Measurements from ENCODE around the gene XRCC4. TPM values are rescaled to one million over a fixed set of nuclear protein-coding genes. Genes with fewer than 3 reads are reported as not detected.

XRCC4 gene
- total RNA-seq, 2 donors from 2014 or later = 10.6 to 17.3 TPM

DNA sequence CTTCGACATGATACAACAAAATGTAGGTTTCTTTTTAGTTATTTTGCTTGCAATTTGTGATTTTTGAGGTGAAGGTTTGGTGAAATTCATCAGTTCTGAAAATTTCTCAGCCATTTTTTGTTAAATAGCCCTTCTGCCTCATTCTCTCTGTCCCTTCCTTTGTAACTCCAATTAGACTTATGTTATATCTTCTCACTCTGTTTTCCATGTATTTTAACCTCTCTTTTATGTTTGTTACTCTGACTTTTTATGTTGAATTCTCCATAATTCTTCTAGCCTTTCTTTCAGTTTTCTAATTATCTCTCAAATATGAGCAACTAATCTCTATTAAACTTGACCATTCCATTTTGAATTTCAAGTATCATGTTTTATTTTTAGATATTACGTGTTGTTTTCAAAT, 222.0 kb downstream of the XRCC4 start:
- Histone ChIP-seq H3K27ac (ENCODE audit: low read depth, low read length) (no peak overlapping the region), H3K9me3 (ENCODE audit: control insufficient read depth, low read length) (peaks cover 20% of the 10 kb centered on the region), H3K27me3 (ENCODE audit: control insufficient read depth, insufficient read depth, low read length, poor library complexity, severe bottlenecking) (no peaks in the 10 kb centered on the region), H3K9ac (ENCODE audit: extremely low read depth, low read length, poor library complexity, severe bottlenecking) (no peak overlapping the region), H3K36me3 (ENCODE audit: control insufficient read depth, insufficient read depth, low read length) (no peaks in the 10 kb centered on the region), H3K4me1 (ENCODE audit: control insufficient read depth, insufficient read depth, low read length) (no peaks in the 10 kb centered on the region), H3K4me3 (ENCODE audit: low read length) (no peak overlapping the region)
- H3K36me3 Mint-ChIP-seq (ENCODE audit: low read depth) = peaks cover 5% of the 10 kb centered on the region
- no peaks in the 10 kb centered on the region for H3K27me3 Mint-ChIP-seq (ENCODE audit: insufficient read depth)
- 96% methylated on average over 2 of the region's 2 CpGs; no CpG with 5 or more reads in 1 of the 2 experiments for WGBS, 2 experiments (ENCODE audit: insufficient coverage in 1 of 2, insufficient read length in 1 of 2)
- peaks cover 21% of the 10 kb centered on the region for H3K9me3 Mint-ChIP-seq
- H3K4me3 Mint-ChIP-seq = no peak overlapping the region
- TF ChIP-seq, protein P1, sequence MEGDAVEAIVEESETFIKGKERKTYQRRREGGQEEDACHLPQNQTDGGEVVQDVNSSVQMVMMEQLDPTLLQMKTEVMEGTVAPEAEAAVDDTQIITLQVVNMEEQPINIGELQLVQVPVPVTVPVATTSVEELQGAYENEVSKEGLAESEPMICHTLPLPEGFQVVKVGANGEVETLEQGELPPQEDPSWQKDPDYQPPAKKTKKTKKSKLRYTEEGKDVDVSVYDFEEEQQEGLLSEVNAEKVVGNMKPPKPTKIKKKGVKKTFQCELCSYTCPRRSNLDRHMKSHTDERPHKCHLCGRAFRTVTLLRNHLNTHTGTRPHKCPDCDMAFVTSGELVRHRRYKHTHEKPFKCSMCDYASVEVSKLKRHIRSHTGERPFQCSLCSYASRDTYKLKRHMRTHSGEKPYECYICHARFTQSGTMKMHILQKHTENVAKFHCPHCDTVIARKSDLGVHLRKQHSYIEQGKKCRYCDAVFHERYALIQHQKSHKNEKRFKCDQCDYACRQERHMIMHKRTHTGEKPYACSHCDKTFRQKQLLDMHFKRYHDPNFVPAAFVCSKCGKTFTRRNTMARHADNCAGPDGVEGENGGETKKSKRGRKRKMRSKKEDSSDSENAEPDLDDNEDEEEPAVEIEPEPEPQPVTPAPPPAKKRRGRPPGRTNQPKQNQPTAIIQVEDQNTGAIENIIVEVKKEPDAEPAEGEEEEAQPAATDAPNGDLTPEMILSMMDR (conservative IDR thresholded peaks at IDR 0.05) = no peak
- H3K4me1 Mint-ChIP-seq = no peaks in the 10 kb centered on the region
- no peak overlapping the region for H3K27ac Mint-ChIP-seq
- DNase-seq = no peak

DNA sequence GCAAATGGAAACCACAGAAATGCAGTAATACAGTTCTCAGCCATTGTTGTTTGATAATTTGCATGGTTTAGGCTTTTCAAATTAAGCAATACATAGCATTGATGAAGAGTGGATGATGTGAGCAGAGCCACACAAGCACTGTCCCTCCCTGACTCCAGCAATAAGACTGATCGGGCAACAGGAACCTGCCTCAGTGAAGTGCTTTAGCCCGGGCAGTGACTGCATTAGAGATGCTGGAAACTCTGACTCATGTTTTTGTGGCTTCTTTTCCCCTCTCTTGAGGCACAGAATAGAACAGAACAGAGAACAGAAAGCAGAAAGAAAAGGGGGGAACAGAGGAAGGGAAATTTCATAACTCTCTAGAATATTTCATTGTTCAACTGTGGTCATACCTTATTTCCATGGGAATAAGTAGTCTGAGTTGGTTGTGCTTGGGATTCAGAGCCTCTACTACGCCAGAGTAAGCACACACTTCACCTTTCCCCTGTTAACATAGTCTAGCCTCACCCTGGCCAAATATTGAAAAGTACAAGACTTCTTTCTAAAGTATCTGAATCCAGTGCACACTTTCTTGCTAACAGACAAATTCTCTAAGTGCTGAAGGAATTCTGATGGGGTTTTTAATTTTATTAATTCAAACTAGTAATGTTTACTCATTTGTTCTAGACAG, 229.4 kb downstream of the XRCC4 start:
- H3K27ac Mint-ChIP-seq = no peak overlapping the region
- no peak overlapping the region for H3K4me3 Mint-ChIP-seq
- Histone ChIP-seq H3K9me3 (ENCODE audit: control insufficient read depth, low read length) (no peaks in the 10 kb centered on the region), H3K4me3 (ENCODE audit: low read length) (no peak overlapping the region), H3K27me3 (ENCODE audit: control insufficient read depth, insufficient read depth, low read length, poor library complexity, severe bottlenecking) (no peaks in the 10 kb centered on the region), H3K9ac (ENCODE audit: extremely low read depth, low read length, poor library complexity, severe bottlenecking) (no peak overlapping the region), H3K4me1 (ENCODE audit: control insufficient read depth, insufficient read depth, low read length) (no peaks in the 10 kb centered on the region), H3K27ac (ENCODE audit: low read depth, low read length) (no peak overlapping the region), H3K36me3 (ENCODE audit: control insufficient read depth, insufficient read depth, low read length) (no peaks in the 10 kb centered on the region)
- TF ChIP-seq, protein P1 (conservative IDR thresholded peaks at IDR 0.05) = no peak
- no peaks in the 10 kb centered on the region for H3K27me3 Mint-ChIP-seq (ENCODE audit: insufficient read depth)
- WGBS, 2 experiments (ENCODE audit: insufficient coverage in 1 of 2, insufficient read length in 1 of 2) = 57 to 92% methylated on average over 2 to 3 of the region's 3 CpGs
- H3K4me1 Mint-ChIP-seq = no peaks in the 10 kb centered on the region
- peaks cover 7% of the 10 kb centered on the region for H3K9me3 Mint-ChIP-seq
- no peak for DNase-seq
- no peaks in the 10 kb centered on the region for H3K36me3 Mint-ChIP-seq (ENCODE audit: low read depth)

DNA sequence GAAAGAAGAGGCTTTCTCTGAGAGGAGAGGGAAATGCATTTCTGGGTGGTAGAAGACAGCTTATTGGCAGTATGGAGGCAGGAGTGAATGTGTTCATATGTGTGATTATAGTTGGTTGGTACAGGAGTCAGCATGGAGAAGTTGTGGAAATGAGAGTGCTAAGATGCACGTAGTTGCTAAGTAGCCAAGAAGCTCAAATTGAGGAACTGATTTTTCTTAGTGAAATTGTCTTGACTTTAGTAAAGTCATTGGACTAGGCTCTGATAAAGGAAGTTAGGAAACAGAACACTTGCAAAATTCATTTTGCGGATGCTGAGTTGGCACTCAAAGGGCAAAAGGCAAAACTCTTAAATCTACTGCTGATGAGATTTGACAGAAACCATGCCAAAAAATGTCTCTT, 235.3 kb downstream of the XRCC4 start:
- Mint-ChIP-seq H3K4me1 (no peaks in the 10 kb centered on the region), H3K27ac (no peak overlapping the region), H3K9me3 (peaks cover 10% of the 10 kb centered on the region), H3K27me3 (ENCODE audit: insufficient read depth) (no peaks in the 10 kb centered on the region), H3K36me3 (ENCODE audit: low read depth) (peaks cover 4% of the 10 kb centered on the region), H3K4me3 (no peak overlapping the region)
- H3K36me3 ChIP-seq (ENCODE audit: control insufficient read depth, insufficient read depth, low read length) = no peaks in the 10 kb centered on the region
- TF ChIP-seq, protein P1 (conservative IDR thresholded peaks at IDR 0.05) = no peak
- H3K4me1 ChIP-seq (ENCODE audit: control insufficient read depth, insufficient read depth, low read length) = no peaks in the 10 kb centered on the region
- no peak overlapping the region for H3K4me3 ChIP-seq (ENCODE audit: low read length)
- DNase-seq = no peak
- no peaks in the 10 kb centered on the region for H3K27me3 ChIP-seq (ENCODE audit: control insufficient read depth, insufficient read depth, low read length, poor library complexity, severe bottlenecking)
- no peaks in the 10 kb centered on the region for H3K9me3 ChIP-seq (ENCODE audit: control insufficient read depth, low read length)
- no peak overlapping the region for H3K27ac ChIP-seq (ENCODE audit: low read depth, low read length)
- 90 to 100% methylated on average over 2 of the region's 2 CpGs for WGBS, 2 experiments (ENCODE audit: insufficient coverage in 1 of 2, insufficient read length in 1 of 2)
- H3K9ac ChIP-seq (ENCODE audit: extremely low read depth, low read length, poor library complexity, severe bottlenecking) = no peak overlapping the region

Measured in endodermal cell (in vitro differentiated cells).